Measurements from ENCODE around the gene DIS3L2.
A peak's percentile ranks its signal among the peaks of the same experiment; 100 is the strongest.

DIS3L2 gene, protein sequence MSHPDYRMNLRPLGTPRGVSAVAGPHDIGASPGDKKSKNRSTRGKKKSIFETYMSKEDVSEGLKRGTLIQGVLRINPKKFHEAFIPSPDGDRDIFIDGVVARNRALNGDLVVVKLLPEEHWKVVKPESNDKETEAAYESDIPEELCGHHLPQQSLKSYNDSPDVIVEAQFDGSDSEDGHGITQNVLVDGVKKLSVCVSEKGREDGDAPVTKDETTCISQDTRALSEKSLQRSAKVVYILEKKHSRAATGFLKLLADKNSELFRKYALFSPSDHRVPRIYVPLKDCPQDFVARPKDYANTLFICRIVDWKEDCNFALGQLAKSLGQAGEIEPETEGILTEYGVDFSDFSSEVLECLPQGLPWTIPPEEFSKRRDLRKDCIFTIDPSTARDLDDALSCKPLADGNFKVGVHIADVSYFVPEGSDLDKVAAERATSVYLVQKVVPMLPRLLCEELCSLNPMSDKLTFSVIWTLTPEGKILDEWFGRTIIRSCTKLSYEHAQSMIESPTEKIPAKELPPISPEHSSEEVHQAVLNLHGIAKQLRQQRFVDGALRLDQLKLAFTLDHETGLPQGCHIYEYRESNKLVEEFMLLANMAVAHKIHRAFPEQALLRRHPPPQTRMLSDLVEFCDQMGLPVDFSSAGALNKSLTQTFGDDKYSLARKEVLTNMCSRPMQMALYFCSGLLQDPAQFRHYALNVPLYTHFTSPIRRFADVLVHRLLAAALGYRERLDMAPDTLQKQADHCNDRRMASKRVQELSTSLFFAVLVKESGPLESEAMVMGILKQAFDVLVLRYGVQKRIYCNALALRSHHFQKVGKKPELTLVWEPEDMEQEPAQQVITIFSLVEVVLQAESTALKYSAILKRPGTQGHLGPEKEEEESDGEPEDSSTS

DNA sequence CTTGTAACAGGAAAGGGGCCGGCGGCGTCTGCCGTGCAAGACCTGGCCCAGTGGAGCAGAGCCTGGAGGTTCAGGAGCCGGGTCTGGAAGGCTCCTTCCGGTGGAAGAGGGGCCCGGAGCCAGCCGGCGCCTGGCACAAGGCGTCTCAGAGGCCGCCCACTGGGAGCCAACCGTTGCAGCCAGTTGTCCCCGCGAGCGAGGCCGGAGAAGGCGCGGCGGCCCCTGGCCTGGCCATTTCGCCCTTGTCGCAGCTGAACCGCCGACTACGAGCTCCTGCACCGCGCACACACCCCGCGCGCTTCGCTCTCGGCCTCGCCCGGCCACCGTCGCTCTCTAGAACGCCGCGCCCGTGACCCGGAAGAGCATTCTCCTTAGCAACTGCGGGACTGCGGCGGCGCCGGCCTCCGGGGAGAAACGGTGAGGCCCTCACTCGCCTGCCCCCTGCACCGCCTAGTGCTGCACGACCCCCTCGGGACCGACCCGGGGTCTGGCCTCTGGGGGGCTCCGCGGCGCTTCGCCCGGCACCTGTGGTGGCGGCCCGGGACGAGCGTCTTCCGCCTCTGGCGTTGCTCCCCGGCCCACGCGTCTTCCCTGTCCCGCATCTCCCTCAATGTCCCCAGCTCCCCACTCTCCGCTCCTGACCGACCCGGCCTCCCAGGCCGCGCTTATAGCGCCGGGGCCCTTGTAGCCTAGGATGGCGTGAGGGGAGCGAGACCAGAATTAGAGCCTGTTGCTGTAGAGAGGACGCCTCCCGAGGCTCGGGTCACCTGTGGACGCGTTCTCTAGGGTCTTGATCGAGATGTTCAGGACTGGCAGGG is at the start of gene DIS3L2:
TSS of gene DIS3L2 (plus strand) at position 365 of the 818 bp plus-strand sequence. CDS start 53,215 bp downstream, outside the sequence.
- TF ChIP-seq, protein P1, sequence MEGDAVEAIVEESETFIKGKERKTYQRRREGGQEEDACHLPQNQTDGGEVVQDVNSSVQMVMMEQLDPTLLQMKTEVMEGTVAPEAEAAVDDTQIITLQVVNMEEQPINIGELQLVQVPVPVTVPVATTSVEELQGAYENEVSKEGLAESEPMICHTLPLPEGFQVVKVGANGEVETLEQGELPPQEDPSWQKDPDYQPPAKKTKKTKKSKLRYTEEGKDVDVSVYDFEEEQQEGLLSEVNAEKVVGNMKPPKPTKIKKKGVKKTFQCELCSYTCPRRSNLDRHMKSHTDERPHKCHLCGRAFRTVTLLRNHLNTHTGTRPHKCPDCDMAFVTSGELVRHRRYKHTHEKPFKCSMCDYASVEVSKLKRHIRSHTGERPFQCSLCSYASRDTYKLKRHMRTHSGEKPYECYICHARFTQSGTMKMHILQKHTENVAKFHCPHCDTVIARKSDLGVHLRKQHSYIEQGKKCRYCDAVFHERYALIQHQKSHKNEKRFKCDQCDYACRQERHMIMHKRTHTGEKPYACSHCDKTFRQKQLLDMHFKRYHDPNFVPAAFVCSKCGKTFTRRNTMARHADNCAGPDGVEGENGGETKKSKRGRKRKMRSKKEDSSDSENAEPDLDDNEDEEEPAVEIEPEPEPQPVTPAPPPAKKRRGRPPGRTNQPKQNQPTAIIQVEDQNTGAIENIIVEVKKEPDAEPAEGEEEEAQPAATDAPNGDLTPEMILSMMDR (IDR thresholded peaks at IDR 0.05; ENCODE audit: low read length, missing control alignments), result no peak
- DNase-seq (ENCODE audit: low read depth), result peak; percentile 83
- H3K4me3 ChIP-seq (replicated peaks; ENCODE audit: low read depth, low read length), result peak within 1 kb of the TSS; percentile 98

DNA sequence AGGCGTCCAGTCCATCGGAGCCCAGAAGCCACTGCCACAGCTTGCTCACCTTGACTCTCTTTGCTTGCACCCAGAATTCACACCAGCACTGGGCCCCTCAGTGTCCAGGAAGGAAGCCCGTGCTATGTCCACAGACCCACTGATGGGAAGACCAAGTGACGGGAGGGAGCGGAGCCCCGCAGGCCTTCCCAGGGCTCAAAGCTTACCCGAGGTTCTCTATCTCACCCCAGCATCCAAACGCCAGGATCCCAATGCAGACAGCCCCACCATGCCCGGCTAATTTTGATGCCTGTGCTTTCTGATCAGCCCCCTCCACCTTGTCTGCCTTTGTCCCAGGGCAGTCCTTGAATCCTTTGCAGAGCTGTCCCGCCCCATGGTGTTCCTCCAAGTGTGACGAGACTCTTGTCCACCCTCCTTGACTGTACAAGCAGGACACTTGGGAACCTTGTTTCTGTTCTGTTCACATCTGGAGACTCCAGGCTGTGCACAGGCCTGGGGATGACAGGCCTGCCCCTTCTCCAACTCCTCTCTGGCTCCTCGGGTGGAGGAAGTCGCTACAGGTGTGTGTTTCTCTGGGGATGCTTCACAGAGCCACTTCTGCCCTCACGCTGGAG is 47.3 kb upstream of the DIS3L2 start:
- no peak overlapping the region for H3K4me3 ChIP-seq (replicated peaks; ENCODE audit: low read depth, low read length)
- TF ChIP-seq, protein P1 (IDR thresholded peaks at IDR 0.05; ENCODE audit: low read length, missing control alignments), result no peak
- no peak for DNase-seq (ENCODE audit: low read depth)

DNA sequence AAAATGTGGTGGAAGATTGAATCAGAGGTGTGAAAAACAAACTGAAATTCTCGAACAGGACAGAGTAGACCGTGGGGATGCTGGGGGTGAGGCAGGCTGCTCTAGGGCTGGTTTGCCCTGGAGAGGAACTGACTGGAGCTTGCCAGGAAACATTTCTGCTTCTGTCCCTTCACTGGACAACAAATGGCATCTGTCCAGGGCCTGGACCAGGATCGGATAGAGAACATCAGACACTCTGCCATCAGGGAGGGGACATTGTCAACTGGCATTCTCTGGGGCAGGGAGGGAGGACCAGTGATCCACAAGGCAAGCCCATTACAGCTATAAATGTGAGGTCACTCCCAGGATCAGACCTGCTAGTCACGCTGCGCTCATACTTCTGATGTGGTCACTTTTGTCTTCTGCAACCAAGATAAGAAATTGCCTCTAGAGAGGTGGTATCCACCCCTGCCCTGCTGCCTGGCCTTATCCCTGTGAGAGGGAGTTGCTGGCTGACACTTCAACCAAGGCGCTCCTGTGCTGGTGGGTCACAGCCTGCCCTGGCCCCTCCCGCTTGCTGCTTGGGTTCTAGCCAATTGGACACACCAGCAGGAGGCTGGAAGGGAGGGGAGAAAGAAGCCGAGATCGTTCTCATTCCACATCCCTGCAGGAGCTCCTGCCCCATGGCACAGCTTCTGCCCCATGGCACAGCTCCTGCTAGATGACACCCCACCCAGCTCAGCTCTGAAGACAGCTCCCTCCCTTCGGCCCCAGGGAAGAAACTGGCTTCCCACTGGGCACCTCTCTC is 44.0 kb upstream of the DIS3L2 start:
- TF ChIP-seq, protein P1 (IDR thresholded peaks at IDR 0.05; ENCODE audit: low read length, missing control alignments), result no peak
- H3K4me3 ChIP-seq (replicated peaks; ENCODE audit: low read depth, low read length), result no peak overlapping the region
- DNase-seq (ENCODE audit: low read depth), result no peak

DNA sequence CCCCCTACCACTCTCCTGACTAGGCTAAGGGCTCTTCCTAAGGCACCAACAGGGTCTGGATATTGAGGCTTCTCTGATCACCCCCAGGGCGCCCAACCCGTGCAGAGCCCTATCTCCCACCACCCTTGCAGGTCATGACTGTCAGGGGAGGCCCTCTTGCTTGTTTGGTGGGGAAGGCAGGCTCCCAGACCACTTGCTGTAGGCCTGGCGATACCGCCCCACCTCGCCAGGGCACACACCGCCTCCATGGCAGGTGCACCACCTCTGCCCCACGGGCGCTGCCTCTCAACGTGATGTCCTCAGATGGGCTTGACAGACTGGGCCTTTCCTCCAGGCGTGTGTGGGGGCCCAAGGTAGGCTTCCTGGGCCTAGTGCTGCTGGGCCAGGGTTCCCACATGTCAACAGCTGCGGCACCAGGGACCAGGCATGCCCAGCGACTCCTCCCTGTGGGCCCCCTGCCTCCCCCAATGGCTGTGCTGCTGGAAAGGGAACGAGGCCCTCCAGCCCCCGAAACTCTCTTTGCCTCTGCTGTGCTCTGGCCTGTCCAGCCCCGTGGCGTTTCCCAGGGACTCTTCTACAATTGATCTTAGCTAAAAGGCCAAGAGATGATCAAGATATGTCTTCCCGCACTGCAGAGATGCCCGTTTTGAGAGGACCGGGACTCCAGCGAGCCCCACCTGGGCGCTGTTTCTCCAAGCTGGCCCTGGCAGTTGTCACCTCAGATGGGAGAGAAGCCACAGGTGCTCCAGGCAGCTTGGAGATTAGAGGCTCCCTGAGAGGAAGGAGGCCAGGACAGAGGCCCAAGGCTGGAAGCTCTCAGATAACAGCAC is 42.8 kb upstream of the DIS3L2 start:
- no peak overlapping the region for H3K4me3 ChIP-seq (replicated peaks; ENCODE audit: low read depth, low read length)
- DNase-seq (ENCODE audit: low read depth), result no peak
- TF ChIP-seq, protein P1 (IDR thresholded peaks at IDR 0.05; ENCODE audit: low read length, missing control alignments), result no peak

DNA sequence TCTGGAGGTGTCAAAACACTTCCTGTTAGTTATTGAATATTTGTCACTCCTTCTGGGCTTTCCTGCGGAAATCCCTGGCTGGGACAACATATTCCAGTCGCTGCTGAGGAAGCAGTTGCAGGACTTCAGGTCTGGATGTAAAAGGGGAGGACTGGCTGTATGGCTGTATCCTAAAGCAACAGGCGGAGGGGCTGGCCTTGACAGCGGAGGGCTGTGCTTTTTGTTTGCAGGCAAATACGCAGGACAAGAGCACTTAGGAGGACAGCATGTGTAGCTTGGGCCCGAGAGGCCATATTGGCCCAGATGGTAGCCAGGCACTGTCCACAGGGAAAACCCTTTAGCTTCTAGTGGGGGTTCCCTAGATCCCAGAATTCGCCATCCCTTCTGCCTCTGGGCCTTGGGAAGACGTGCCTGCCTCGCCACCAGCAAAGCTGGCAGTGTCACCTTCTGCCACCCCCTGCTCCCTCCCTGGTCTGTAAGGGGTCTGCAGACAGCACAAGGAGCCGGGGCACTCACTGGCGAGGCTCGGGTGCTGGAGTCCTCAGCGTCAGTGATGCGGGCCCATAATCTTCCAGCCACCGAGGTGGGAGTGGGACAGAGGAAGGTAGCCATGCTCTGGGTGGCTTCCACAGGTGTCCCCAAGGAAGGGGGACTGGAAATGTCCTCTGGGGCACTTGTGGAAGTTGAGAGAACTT is 42.0 kb upstream of the DIS3L2 start:
- TF ChIP-seq, protein P1 (IDR thresholded peaks at IDR 0.05; ENCODE audit: low read length, missing control alignments), result no peak
- H3K4me3 ChIP-seq (replicated peaks; ENCODE audit: low read depth, low read length), result no peak overlapping the region
- no peak for DNase-seq (ENCODE audit: low read depth)
